BE2C (cell line): Measurements from ENCODE around the gene UGT1A9.

Experiments used
- DNase-seq: peaks from one replicate; pipeline ENCODE4 v3.0.0-alpha.2; 2020
- H3K27me3 ChIP-seq: fragments of 250-450 bp; sonication (Bioruptor Pico); 2 replicates; pipeline ENCODE4 v1.5.1; 2020; ENCODE audit warnings: mild to moderate bottlenecking
- H3K36me3 ChIP-seq: fragments of 250-450 bp; sonication (Bioruptor Pico); 2 replicates; pipeline ENCODE4 v1.5.1; 2020; ENCODE audit warnings: mild to moderate bottlenecking
- H3K4me1 ChIP-seq: fragments of 250-450 bp; sonication (Bioruptor Pico); 2 replicates; pipeline ENCODE4 v1.5.1; 2020
- H3K4me3 ChIP-seq: 2 replicates; pipeline ENCODE4 v1.5.1; 2011; ENCODE audit warnings: low read depth, low read length
- H3K9me3 ChIP-seq: fragments of 250-450 bp; sonication (Bioruptor Pico); 2 replicates; pipeline ENCODE4 v1.5.1; 2020
- CTCF ChIP-seq: IDR thresholded peaks from 2 replicates; pipeline ENCODE4 v1.5.1; 2012; ENCODE audit warnings: mild to moderate bottlenecking, low read depth, low read length

Gene UGT1A9

GRCh38 chr2:233800208-233800607 lies 128.5 kb downstream of the UGT1A9 start:
- Histone ChIP-seq H3K9me3 (no peaks in the 10 kb centered on the region), H3K36me3 (no peaks in the 10 kb centered on the region), H3K4me1 (no peaks in the 10 kb centered on the region), H3K27me3 (no peaks in the 10 kb centered on the region), H3K4me3 (no peak overlapping the region)
- TF ChIP-seq CTCF, result no peak
- no peak for DNase-seq

- no peak for TF ChIP-seq CTCF
- H3K36me3 ChIP-seq, result no peaks in the 10 kb centered on the region
- no peaks in the 10 kb centered on the region for H3K9me3 ChIP-seq
- H3K27me3 ChIP-seq, result no peaks in the 10 kb centered on the region
- no peaks in the 10 kb centered on the region for H3K4me1 ChIP-seq
- H3K4me3 ChIP-seq, result no peak overlapping the region
- DNase-seq, result no peak
Observed at GRCh38 chr2:233801357-233802131, 129.8 kb downstream of the UGT1A9 start.

GRCh38 chr2:233802132-233802815 lies 130.6 kb downstream of the UGT1A9 start:
- no peak for TF ChIP-seq CTCF

GRCh38 chr2:233803292-233803911 lies 131.7 kb downstream of the UGT1A9 start:
- Histone ChIP-seq H3K9me3 (no peaks in the 10 kb centered on the region), H3K27me3 (peaks cover 6% of the 10 kb centered on the region; the same call in 1 of the 2 replicates)
- no peak for TF ChIP-seq CTCF

More at GRCh38 chr2:233802132-233802815, 130.6 kb downstream of the UGT1A9 start:
- H3K9me3 ChIP-seq, result no peaks in the 10 kb centered on the region
- no peak for DNase-seq
- no peaks in the 10 kb centered on the region for H3K36me3 ChIP-seq
- no peak overlapping the region for H3K4me3 ChIP-seq
- no peaks in the 10 kb centered on the region for H3K4me1 ChIP-seq
- no peaks in the 10 kb centered on the region for H3K27me3 ChIP-seq

GRCh38 chr2:233803994-233804393 lies 132.3 kb downstream of the UGT1A9 start:
- no peak for TF ChIP-seq CTCF
- Histone ChIP-seq H3K9me3 (no peaks in the 10 kb centered on the region), H3K4me1 (no peaks in the 10 kb centered on the region), H3K36me3 (no peaks in the 10 kb centered on the region), H3K27me3 (peaks cover 12% of the 10 kb centered on the region), H3K4me3 (no peak overlapping the region)
- DNase-seq, result no peak

More at GRCh38 chr2:233803292-233803911, 131.7 kb downstream of the UGT1A9 start:
- no peaks in the 10 kb centered on the region for H3K36me3 ChIP-seq
- no peaks in the 10 kb centered on the region for H3K4me1 ChIP-seq
- H3K4me3 ChIP-seq, result no peak overlapping the region
- DNase-seq, result no peak
